22Rv1 (cell line): ENCODE data around the gene PHLDB2.

ENCODE experiments used
- ZFX ChIP-seq: fragments of 450-650 bp; IDR thresholded peaks from 2 replicates; pipeline ENCODE4 v1.6.1; 2017; ENCODE audit warnings: antibody characterized with exemption, borderline replicate concordance
- TF ChIP-seq, protein P1 (sequence below): fragments of 450-650 bp; IDR thresholded peaks from 2 replicates; pipeline ENCODE4 v1.5.1; 2017; ENCODE audit warnings: mild to moderate bottlenecking

DNA sequence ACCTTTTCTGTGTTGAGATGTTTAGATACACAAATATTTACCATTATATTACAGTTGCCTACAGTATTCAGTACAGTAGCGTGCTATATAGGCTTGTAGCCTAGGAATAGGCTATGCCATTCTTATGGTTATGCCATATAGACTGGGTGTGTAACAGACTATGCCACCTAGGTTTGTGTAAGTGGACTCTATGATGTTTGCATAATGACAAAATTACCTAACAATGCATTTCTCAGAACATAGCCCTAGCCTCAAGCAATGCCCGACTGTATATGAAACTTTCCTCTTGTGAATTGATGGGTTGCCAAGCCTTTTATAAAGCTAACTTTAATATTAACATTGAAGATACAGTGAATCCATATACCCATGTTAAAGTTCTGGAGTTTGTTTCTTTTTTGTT, 10.3 kb upstream of the PHLDB2 start:
- TF ChIP-seq, protein P1, sequence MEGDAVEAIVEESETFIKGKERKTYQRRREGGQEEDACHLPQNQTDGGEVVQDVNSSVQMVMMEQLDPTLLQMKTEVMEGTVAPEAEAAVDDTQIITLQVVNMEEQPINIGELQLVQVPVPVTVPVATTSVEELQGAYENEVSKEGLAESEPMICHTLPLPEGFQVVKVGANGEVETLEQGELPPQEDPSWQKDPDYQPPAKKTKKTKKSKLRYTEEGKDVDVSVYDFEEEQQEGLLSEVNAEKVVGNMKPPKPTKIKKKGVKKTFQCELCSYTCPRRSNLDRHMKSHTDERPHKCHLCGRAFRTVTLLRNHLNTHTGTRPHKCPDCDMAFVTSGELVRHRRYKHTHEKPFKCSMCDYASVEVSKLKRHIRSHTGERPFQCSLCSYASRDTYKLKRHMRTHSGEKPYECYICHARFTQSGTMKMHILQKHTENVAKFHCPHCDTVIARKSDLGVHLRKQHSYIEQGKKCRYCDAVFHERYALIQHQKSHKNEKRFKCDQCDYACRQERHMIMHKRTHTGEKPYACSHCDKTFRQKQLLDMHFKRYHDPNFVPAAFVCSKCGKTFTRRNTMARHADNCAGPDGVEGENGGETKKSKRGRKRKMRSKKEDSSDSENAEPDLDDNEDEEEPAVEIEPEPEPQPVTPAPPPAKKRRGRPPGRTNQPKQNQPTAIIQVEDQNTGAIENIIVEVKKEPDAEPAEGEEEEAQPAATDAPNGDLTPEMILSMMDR = no peak
- TF ChIP-seq ZFX = no peak
